ENCODE measurements around the gene ANKRD33B.

DNA sequence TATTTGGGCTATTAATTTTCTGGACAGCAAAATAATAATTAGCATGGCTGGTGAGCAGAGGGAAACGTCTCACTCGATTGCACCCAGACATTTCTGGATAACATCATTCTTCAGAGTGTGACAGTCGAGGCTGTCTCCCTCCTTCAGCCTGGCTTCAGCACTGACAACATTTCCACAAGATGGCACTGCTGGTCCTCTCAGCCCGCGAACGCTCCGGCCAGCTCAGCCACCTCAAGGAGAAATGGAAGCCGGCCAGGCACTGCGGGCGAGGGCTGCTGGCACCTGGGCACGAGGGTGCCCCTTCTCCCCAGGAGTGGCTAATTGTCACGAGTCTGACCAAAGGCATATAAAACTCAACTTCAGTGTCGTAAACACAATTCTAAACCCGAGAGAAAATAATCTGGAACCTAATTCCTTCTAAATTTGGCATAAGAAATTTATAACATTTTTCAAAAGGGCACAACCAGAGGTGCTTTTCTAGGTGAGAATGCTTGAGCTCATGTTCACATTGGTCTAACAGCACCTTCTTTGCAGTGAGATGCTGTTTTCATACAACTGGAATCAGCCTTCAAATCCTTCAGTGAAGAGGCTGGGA, 131.3 kb downstream of the ANKRD33B start:
- TF ChIP-seq, protein P1, sequence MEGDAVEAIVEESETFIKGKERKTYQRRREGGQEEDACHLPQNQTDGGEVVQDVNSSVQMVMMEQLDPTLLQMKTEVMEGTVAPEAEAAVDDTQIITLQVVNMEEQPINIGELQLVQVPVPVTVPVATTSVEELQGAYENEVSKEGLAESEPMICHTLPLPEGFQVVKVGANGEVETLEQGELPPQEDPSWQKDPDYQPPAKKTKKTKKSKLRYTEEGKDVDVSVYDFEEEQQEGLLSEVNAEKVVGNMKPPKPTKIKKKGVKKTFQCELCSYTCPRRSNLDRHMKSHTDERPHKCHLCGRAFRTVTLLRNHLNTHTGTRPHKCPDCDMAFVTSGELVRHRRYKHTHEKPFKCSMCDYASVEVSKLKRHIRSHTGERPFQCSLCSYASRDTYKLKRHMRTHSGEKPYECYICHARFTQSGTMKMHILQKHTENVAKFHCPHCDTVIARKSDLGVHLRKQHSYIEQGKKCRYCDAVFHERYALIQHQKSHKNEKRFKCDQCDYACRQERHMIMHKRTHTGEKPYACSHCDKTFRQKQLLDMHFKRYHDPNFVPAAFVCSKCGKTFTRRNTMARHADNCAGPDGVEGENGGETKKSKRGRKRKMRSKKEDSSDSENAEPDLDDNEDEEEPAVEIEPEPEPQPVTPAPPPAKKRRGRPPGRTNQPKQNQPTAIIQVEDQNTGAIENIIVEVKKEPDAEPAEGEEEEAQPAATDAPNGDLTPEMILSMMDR (optimal IDR thresholded peaks at IDR 0.05 in 1 of 3, IDR thresholded peaks at IDR 0.05 in 1 of 3, conservative IDR thresholded peaks at IDR 0.05 in 1 of 3; ENCODE audit: extremely low read depth in 1 of 3, insufficient read depth in 2 of 3, low read length in 3 of 3), result peak; percentile 80 to 98 (median 83)
- TF ChIP-seq EZH2 (IDR thresholded peaks at IDR 0.05; ENCODE audit: low read length), result no peak

All from keratinocyte (primary cell).